ENCODE data around the gene UBALD1. TPM values are rescaled to one million over a fixed set of nuclear protein-coding genes. Genes with fewer than 3 reads are reported as not detected.
"Not testable (repeated sequence)": the region's sequence is repeated elsewhere in the genome, so short reads cannot be mapped to it uniquely, and the experiment has no call there.

UBALD1 gene
- total RNA-seq, 4 donors from 2014 or later, result 13.5 to 19.0 (median 15.4) TPM

- no peaks in the 10 kb centered on the region for H3K27me3 ChIP-seq
- TF ChIP-seq, protein P1, sequence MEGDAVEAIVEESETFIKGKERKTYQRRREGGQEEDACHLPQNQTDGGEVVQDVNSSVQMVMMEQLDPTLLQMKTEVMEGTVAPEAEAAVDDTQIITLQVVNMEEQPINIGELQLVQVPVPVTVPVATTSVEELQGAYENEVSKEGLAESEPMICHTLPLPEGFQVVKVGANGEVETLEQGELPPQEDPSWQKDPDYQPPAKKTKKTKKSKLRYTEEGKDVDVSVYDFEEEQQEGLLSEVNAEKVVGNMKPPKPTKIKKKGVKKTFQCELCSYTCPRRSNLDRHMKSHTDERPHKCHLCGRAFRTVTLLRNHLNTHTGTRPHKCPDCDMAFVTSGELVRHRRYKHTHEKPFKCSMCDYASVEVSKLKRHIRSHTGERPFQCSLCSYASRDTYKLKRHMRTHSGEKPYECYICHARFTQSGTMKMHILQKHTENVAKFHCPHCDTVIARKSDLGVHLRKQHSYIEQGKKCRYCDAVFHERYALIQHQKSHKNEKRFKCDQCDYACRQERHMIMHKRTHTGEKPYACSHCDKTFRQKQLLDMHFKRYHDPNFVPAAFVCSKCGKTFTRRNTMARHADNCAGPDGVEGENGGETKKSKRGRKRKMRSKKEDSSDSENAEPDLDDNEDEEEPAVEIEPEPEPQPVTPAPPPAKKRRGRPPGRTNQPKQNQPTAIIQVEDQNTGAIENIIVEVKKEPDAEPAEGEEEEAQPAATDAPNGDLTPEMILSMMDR (IDR thresholded peaks at IDR 0.05 in 4 of 5, conservative IDR thresholded peaks at IDR 0.05 in 1 of 5), result no peak
- no peak for TF ChIP-seq POLR2A (IDR thresholded peaks at IDR 0.05)
- H3K36me3 ChIP-seq, result no peaks in the 10 kb centered on the region
- H3K9me3 ChIP-seq, result no peaks in the 10 kb centered on the region
- no peak for ATAC-seq
- in situ Hi-C loops (cut with MboI; ENCODE audit: low sequenced_read_pairs in 4 of 4) (loop anchor here in 1 of 4 donors (25.0 kb wide), 1 partner anchor 93 kb away; the partner anchor contains the start of gene HMOX2), intact Hi-C loops (cut with DNase I; ENCODE audit: low total_unique reads) (no loop called here)
- H3K4me3 ChIP-seq, result no peak overlapping the region
- no peak overlapping the region for H3K27ac ChIP-seq
- H3K4me1 ChIP-seq, result no peaks in the 10 kb centered on the region
- no peak for DNase-seq
These were observed 34.4 kb downstream of the UBALD1 start for GRCh38 chr16:4580250-4580649.

- intact Hi-C loops (cut with DNase I; ENCODE audit: low total_unique reads) (no loop called here), in situ Hi-C loops (cut with MboI; ENCODE audit: low sequenced_read_pairs in 4 of 4) (loop anchor here in 1 of 4 donors (25.0 kb wide), 1 partner anchor 92 kb away; the partner anchor contains the start of gene HMOX2)
- TF ChIP-seq, protein P1 (IDR thresholded peaks at IDR 0.05 in 4 of 5, conservative IDR thresholded peaks at IDR 0.05 in 1 of 5), result no peak
- TF ChIP-seq POLR2A (IDR thresholded peaks at IDR 0.05), result no peak
- H3K27ac ChIP-seq, result no peak overlapping the region
- ATAC-seq, result no peak
- H3K4me1 ChIP-seq, result no peaks in the 10 kb centered on the region
- H3K4me3 ChIP-seq, result no peak overlapping the region
- no peaks in the 10 kb centered on the region for H3K9me3 ChIP-seq
- H3K36me3 ChIP-seq, result no peaks in the 10 kb centered on the region
- no peaks in the 10 kb centered on the region for H3K27me3 ChIP-seq
- DNase-seq, result no peak
These were observed 35.6 kb downstream of the UBALD1 start for GRCh38 chr16:4578961-4579530.

DNA sequence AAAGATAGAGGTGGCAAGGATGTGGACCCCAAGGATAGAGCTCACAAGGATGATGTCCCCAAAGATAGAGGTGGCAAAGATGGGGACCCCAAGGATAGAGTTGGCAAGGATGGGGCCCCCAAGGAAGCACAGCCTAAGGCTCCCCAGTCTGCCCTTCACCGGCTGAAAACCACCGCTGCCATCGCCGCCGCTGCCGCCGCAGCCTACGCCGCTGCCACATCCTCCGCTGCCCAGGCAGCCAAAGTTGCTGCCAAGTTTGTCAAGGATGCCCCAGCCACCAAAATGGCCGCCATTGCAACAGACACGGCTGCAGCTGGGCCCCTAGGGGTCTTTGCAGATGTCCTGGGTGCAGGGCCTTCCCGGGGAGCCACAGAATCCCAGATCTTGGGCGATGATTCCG lies 38.7 kb downstream of the UBALD1 start:
- Histone ChIP-seq H3K27ac (no peak overlapping the region), H3K9me3 (no peaks in the 10 kb centered on the region), H3K36me3 (no peaks in the 10 kb centered on the region), H3K4me1 (peaks cover 0 to 5% of the 10 kb centered on the region in 2 donors), H3K27me3 (no peaks in the 10 kb centered on the region), H3K4me3 (no peak overlapping the region)
- ATAC-seq, result no peak
- DNase-seq, result no peak
- TF ChIP-seq, protein P1 (IDR thresholded peaks at IDR 0.05 in 4 of 5, conservative IDR thresholded peaks at IDR 0.05 in 1 of 5), result no peak
- TF ChIP-seq POLR2A (IDR thresholded peaks at IDR 0.05), result no peak
- in situ Hi-C loops (cut with MboI; ENCODE audit: low sequenced_read_pairs in 4 of 4), result loop anchor here in 1 of 4 donors (25.0 kb wide), 1 partner anchor 89 kb away; the partner anchor contains the start of gene HMOX2
- intact Hi-C loops (cut with DNase I; ENCODE audit: low total_unique reads), result no loop called here

DNA sequence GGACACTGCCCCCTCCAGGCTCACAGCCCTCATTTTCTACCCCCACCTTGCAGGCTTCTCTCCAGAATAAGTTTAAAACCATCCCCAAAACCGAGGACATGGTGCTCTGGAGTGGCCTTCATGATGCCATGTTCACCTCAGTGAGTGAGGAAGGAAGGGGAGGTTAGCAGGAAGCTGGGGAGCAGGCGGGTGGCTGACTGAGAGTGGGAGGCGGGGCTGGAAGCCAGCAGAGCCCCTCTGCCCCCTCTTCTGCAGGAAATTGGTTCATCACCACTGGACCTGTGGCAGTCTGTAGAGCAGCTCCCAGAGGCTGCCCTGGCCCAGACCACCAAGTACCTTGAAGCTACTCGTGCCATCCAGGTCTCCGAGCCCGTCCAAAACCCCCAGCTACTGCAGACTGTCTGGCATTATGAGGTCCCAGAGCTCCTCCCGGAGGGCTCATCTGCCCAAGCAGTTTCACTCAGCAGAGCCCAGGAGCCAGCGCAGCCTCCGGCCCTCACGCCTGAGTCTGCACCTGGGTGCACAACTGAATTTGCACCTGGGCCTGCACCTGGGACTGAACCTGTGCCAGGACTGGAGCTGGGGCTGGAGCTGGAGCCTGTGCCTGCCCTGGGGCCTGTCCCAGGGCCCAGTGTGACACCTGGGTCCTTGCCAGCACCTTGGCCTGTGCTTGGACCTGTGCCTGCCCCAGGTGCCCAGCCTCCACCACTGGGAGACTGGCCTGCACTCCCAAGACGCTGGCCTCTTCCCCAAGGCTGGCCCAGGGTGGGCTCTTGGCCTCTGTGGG lies 39.6 kb downstream of the UBALD1 start:
- ATAC-seq, result no peak
- no peaks in the 10 kb centered on the region for H3K36me3 ChIP-seq

GRCh38 chr16:4573926-4574325 lies 40.8 kb downstream of the UBALD1 start:
- in situ Hi-C loops (cut with MboI; ENCODE audit: low sequenced_read_pairs in 4 of 4); intact Hi-C loops (cut with DNase I; ENCODE audit: low total_unique reads); H3K9me3 ChIP-seq; DNase-seq; H3K4me3 ChIP-seq; H3K27ac ChIP-seq; H3K36me3 ChIP-seq; H3K4me1 ChIP-seq; ATAC-seq; H3K27me3 ChIP-seq: not testable (repeated sequence)

More for the DNA sequence above, 39.6 kb downstream of the UBALD1 start:
- TF ChIP-seq, protein P1 (IDR thresholded peaks at IDR 0.05 in 4 of 5, conservative IDR thresholded peaks at IDR 0.05 in 1 of 5), result no peak
- no peak for TF ChIP-seq POLR2A (IDR thresholded peaks at IDR 0.05)
- Histone ChIP-seq H3K4me1 (peaks cover 0 to 5% of the 10 kb centered on the region in 2 donors), H3K27me3 (no peaks in the 10 kb centered on the region), H3K4me3 (no peak overlapping the region), H3K27ac (no peak overlapping the region), H3K9me3 (no peaks in the 10 kb centered on the region)
- intact Hi-C loops (cut with DNase I; ENCODE audit: low total_unique reads) (no loop called here), in situ Hi-C loops (cut with MboI; ENCODE audit: low sequenced_read_pairs in 4 of 4) (loop anchor here in 1 of 4 donors (25.0 kb wide), 1 partner anchor 88 kb away; the partner anchor contains the start of gene HMOX2)
- no peak for DNase-seq
